Measurements from ENCODE around the gene CACNA1C.

- no peak for TF ChIP-seq POLR2AphosphoS5 (IDR thresholded peaks at IDR 0.05)
- TF ChIP-seq, protein P1, sequence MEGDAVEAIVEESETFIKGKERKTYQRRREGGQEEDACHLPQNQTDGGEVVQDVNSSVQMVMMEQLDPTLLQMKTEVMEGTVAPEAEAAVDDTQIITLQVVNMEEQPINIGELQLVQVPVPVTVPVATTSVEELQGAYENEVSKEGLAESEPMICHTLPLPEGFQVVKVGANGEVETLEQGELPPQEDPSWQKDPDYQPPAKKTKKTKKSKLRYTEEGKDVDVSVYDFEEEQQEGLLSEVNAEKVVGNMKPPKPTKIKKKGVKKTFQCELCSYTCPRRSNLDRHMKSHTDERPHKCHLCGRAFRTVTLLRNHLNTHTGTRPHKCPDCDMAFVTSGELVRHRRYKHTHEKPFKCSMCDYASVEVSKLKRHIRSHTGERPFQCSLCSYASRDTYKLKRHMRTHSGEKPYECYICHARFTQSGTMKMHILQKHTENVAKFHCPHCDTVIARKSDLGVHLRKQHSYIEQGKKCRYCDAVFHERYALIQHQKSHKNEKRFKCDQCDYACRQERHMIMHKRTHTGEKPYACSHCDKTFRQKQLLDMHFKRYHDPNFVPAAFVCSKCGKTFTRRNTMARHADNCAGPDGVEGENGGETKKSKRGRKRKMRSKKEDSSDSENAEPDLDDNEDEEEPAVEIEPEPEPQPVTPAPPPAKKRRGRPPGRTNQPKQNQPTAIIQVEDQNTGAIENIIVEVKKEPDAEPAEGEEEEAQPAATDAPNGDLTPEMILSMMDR (IDR thresholded peaks at IDR 0.05), result no peak
- no peak for TF ChIP-seq POLR2A (IDR thresholded peaks at IDR 0.05)
- TF ChIP-seq EP300 (IDR thresholded peaks at IDR 0.05), result no peak
Measured at GRCh38 chr12:2551412-2551900, 498.7 kb downstream of the CACNA1C start.

All from suprapubic skin (tissue), 4 donors.